Gastroesophageal sphincter (tissue), 3 donors: ENCODE data around the gene CRYBA2.

Experiments used
- CTCF ChIP-seq, 4 experiments: fragments of 200-600 bp in 2 of 4; fragments of 450-650 bp in 2 of 4; sonication (generic) in 1 of 4; IDR thresholded peaks; one replicate each; pipeline ENCODE4 v1.5.1; 2017 to 2019; ENCODE audit warnings: antibody characterized with exemption in 4 of 4, mild to moderate bottlenecking in 2 of 4, moderate library complexity in 2 of 4
- POLR2A ChIP-seq, 2 donors: fragments of 450-650 bp; IDR thresholded peaks; one replicate each; pipeline ENCODE4 v1.6.1; 2017; ENCODE audit warnings: antibody characterized with exemption in 2 of 2, mild to moderate bottlenecking in 2 of 2, moderate library complexity in 1 of 2

DNA sequence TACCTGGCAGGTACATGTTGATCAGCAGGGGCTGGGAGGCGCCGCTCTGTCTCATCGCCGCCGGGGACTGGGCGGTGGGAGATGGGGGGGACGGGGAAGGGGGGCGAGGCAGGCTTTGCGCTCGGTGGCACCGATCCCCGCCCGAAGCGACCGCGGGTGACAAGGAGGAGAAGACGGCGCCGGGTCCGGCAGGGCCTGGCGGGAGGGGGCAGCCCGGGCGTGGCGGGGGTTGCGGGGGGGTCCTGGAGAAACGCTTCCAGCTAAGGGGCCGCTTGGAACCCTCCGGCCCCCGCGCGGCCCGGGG lies 8.2 kb downstream of the CRYBA2 start, which contains the start of gene FEV:
- TF ChIP-seq CTCF (IDR thresholded peaks at IDR 0.05) (no peak), POLR2A (IDR thresholded peaks at IDR 0.05) (no peak)
